NCI-H1417 (cell line): ENCODE results near the gene MTUS2.
A peak's percentile ranks its signal among the peaks of the same experiment; 100 is the strongest.
"Not testable (repeated sequence)": the region's sequence is repeated elsewhere in the genome, so short reads cannot be mapped to it uniquely, and the experiment has no call there.

Source experiments
- DNase-seq, 3 experiments: peaks; one replicate each; lab custom pipeline; 2025; lab: John Stamatoyannopoulos, UW

Gene MTUS2

GRCh38 chr13:29319451-29319850, 499.3 kb downstream of the MTUS2 start:
- no peak for DNase-seq

GRCh38 chr13:29323954-29324353, 503.8 kb downstream of the MTUS2 start:
- no peak for DNase-seq

- DNase-seq: no peak
Measured at GRCh38 chr13:29324601-29325000, 504.5 kb downstream of the MTUS2 start.

GRCh38 chr13:29328501-29328900, 508.4 kb downstream of the MTUS2 start:
- no peak for DNase-seq

GRCh38 chr13:29336356-29336755, 516.2 kb downstream of the MTUS2 start:
- DNase-seq: no peak

GRCh38 chr13:29339386-29340272, 519.5 kb downstream of the MTUS2 start:
- DNase-seq: no peak

GRCh38 chr13:29345860-29346582, 525.9 kb downstream of the MTUS2 start:
- DNase-seq: not testable (repeated sequence)

- peak in 1 of 3 experiments; percentile 63 for DNase-seq
Measured at GRCh38 chr13:29355029-29355428, 534.9 kb downstream of the MTUS2 start.

- peak in 2 of 3 experiments; percentile 2 to 41 for DNase-seq
Measured at GRCh38 chr13:29359181-29359580, 539.0 kb downstream of the MTUS2 start.

- DNase-seq: no peak
Measured at GRCh38 chr13:29361716-29362115, 541.6 kb downstream of the MTUS2 start.

- peak; percentile 2 to 68 (median 63) for DNase-seq
Measured at GRCh38 chr13:29362849-29363604, 542.9 kb downstream of the MTUS2 start.

- DNase-seq: peak; percentile 1 to 45 (median 42)
Measured at GRCh38 chr13:29369060-29369743, 549.1 kb downstream of the MTUS2 start.

- DNase-seq: no peak
Measured at GRCh38 chr13:29379281-29379680, 559.1 kb downstream of the MTUS2 start.

GRCh38 chr13:29379865-29380264, 559.7 kb downstream of the MTUS2 start:
- no peak for DNase-seq

GRCh38 chr13:29382021-29382420, 561.9 kb downstream of the MTUS2 start:
- DNase-seq: no peak

- no peak for DNase-seq
Measured at GRCh38 chr13:29383476-29383875, 563.3 kb downstream of the MTUS2 start.

- DNase-seq: peak in 1 of 3 experiments; percentile 14
Measured at GRCh38 chr13:29384466-29384865, 564.3 kb downstream of the MTUS2 start.

GRCh38 chr13:29384871-29385270, 564.7 kb downstream of the MTUS2 start:
- no peak for DNase-seq

GRCh38 chr13:29386246-29386645, 566.1 kb downstream of the MTUS2 start:
- no peak for DNase-seq

GRCh38 chr13:29390598-29390997, 570.5 kb downstream of the MTUS2 start:
- not testable (repeated sequence) for DNase-seq

GRCh38 chr13:29396446-29396845, 576.3 kb downstream of the MTUS2 start:
- DNase-seq: no peak

- DNase-seq: no peak
Measured at GRCh38 chr13:29397265-29397664, 577.1 kb downstream of the MTUS2 start.
